Stimulated activated CD4-positive, alpha-beta T cell treated with anti-CD3 and anti-CD28 coated beads, Interleukin-12 subunit alpha, Interleukin-12 subunit beta, amount 100 ng/mL, for 24 hours (primary cell): ENCODE data around the gene CCDC15.
"Not testable (repeated sequence)": the region's sequence is repeated elsewhere in the genome, so short reads cannot be mapped to it uniquely, and the experiment has no call there.

ENCODE experiments used
- DNase-seq, 2 experiments: peaks; one replicate each; pipeline ENCODE4 v3.0.0-alpha.2; 2020; ENCODE audit warnings: low read depth in 2 of 2

CCDC15 gene

GRCh38 chr11:125001079-125001778 is 47.2 kb downstream of the CCDC15 start:
- DNase-seq, result no peak

- no peak for DNase-seq
Measured at GRCh38 chr11:125001849-125002248, 47.8 kb downstream of the CCDC15 start.

- no peak for DNase-seq
Measured at GRCh38 chr11:125005491-125005890, 51.5 kb downstream of the CCDC15 start.

- no peak for DNase-seq
Measured at GRCh38 chr11:125016413-125016812, 62.4 kb downstream of the CCDC15 start.

- no peak for DNase-seq
Measured at GRCh38 chr11:125020342-125020741, 66.3 kb downstream of the CCDC15 start.

- no peak for DNase-seq
Measured at GRCh38 chr11:125022551-125022950, 68.5 kb downstream of the CCDC15 start.

GRCh38 chr11:125025968-125026367 is 72.0 kb downstream of the CCDC15 start:
- no peak for DNase-seq

- DNase-seq, result not testable (repeated sequence)
Measured at GRCh38 chr11:125029431-125029830, 75.4 kb downstream of the CCDC15 start.

- DNase-seq, result no peak
Measured at GRCh38 chr11:125036933-125037332, 82.9 kb downstream of the CCDC15 start.

- DNase-seq, result no peak
Measured at GRCh38 chr11:125049164-125049792, 95.3 kb downstream of the CCDC15 start.

GRCh38 chr11:125052047-125052446 is 98.0 kb downstream of the CCDC15 start:
- DNase-seq, result no peak

- no peak for DNase-seq
Measured at GRCh38 chr11:125053167-125053566, 99.2 kb downstream of the CCDC15 start.

GRCh38 chr11:125055107-125055715 is 101.2 kb downstream of the CCDC15 start:
- no peak for DNase-seq

- not testable (repeated sequence) for DNase-seq
Measured at GRCh38 chr11:125056111-125056510, 102.1 kb downstream of the CCDC15 start.

GRCh38 chr11:125056931-125057692 is 103.1 kb downstream of the CCDC15 start:
- no peak for DNase-seq

- no peak for DNase-seq
Measured at GRCh38 chr11:125057693-125058016, 103.7 kb downstream of the CCDC15 start.

- no peak for DNase-seq
Measured at GRCh38 chr11:125061281-125061680, 107.3 kb downstream of the CCDC15 start.

- no peak for DNase-seq
Measured at GRCh38 chr11:125062218-125062930, 108.4 kb downstream of the CCDC15 start.

GRCh38 chr11:125062931-125063428 is 109.0 kb downstream of the CCDC15 start, which contains the start of gene SLC37A2:
Gene SLC37A2, plus strand, starts transcription at chr11:125063305. Its CDS starts 63 bp downstream, at chr11:125063368.
- peak; percentile 10 to 37 for DNase-seq

- DNase-seq, result no peak
Measured at GRCh38 chr11:125063429-125064043, 109.5 kb downstream of the CCDC15 start.

- DNase-seq, result no peak
Measured at GRCh38 chr11:125064070-125064469, 110.1 kb downstream of the CCDC15 start.
